Eye (tissue), 1 donor: ENCODE measurements around the gene CACNA1C.
"Not testable (repeated sequence)": the region's sequence is repeated elsewhere in the genome, so short reads cannot be mapped to it uniquely, and the experiment has no call there.

Experiments
- DNase-seq: peaks from one replicate; pipeline ENCODE4 v3.0.0-alpha.2; 2015

Gene CACNA1C

GRCh38 chr12:2733493-2734355, 680.9 kb downstream of the CACNA1C start:
- DNase-seq: no peak

GRCh38 chr12:2735432-2735831, 682.6 kb downstream of the CACNA1C start:
- DNase-seq: no peak

GRCh38 chr12:2737656-2738241, 685.0 kb downstream of the CACNA1C start:
- DNase-seq: no peak

- no peak for DNase-seq
Measured at GRCh38 chr12:2739069-2739468, 686.3 kb downstream of the CACNA1C start.

GRCh38 chr12:2739832-2740641, 687.2 kb downstream of the CACNA1C start:
- DNase-seq: peak; percentile 68

GRCh38 chr12:2742037-2742436, 689.2 kb downstream of the CACNA1C start:
- DNase-seq: not testable (repeated sequence)

GRCh38 chr12:2743478-2743877, 690.7 kb downstream of the CACNA1C start:
- no peak for DNase-seq

- no peak for DNase-seq
Measured at GRCh38 chr12:2745655-2746054, 692.9 kb downstream of the CACNA1C start.
